Ovary (tissue), 9 donors: ENCODE results near the gene RASGEF1C. TPM values are rescaled to one million over a fixed set of nuclear protein-coding genes. Genes with fewer than 3 reads are reported as not detected.

ENCODE experiments used
- DNase-seq, 5 donors: peaks; one replicate each; pipeline ENCODE4 v3.0.0-alpha.2; 2019 to 2020
- H3K27ac ChIP-seq, 2 donors: fragments of 200-600 bp; one replicate each; pipeline versions ENCODE4 v1.5.1 to v1.8.0; 2019 to 2022
- H3K27me3 ChIP-seq: fragments of 200-600 bp; one replicate; pipeline ENCODE4 v1.8.0; 2022
- H3K36me3 ChIP-seq: fragments of 200-600 bp; sonication (generic); one replicate; pipeline ENCODE4 v1.5.1; 2019
- H3K4me1 ChIP-seq: one replicate; pipeline ENCODE4 v1.8.1; 2013; ENCODE audit warnings: mild to moderate bottlenecking, moderate library complexity; ENCODE audit not compliant: insufficient read depth
- H3K4me3 ChIP-seq: fragments of 200-600 bp; sonication (generic); one replicate; pipeline ENCODE4 v1.5.1; 2017
- H3K9me3 ChIP-seq, 2 donors: fragments of 200-600 bp in 1 of 2; sonication (generic) in 1 of 2; one replicate each; pipeline versions ENCODE4 v1.5.1 to v1.8.1; 2013 to 2019; ENCODE audit warnings: mild to moderate bottlenecking in 1 of 2, moderate library complexity in 1 of 2
- CTCF ChIP-seq, 3 donors: fragments of 450-650 bp in 2 of 3; fragments of 200-600 bp in 1 of 3; IDR thresholded peaks; one replicate each; pipeline versions ENCODE4 v1.5.1 to v1.8.0; 2016 to 2022; ENCODE audit warnings: antibody characterized with exemption in 3 of 3, mild to moderate bottlenecking in 1 of 3
- EP300 ChIP-seq: sonication (generic); formaldehyde crosslinking; IDR thresholded peaks from one replicate; pipeline ENCODE4 v1.6.1; 2017; ENCODE audit warnings: antibody characterized with exemption
- POLR2A ChIP-seq: fragments of 450-650 bp; IDR thresholded peaks from one replicate; pipeline ENCODE4 v1.6.1; 2017; ENCODE audit warnings: antibody characterized with exemption, mild to moderate bottlenecking, moderate library complexity
- WGBS, 3 donors: extraction: QIAGEN DNeasy Blood & Tissue Kit in 1 of 3; methylation state at CpG; one replicate each; pipeline versions ENCODE4 v1.1.5 to v1.1.7; 2013 to 2017; 5-methylcytosine and 5-hydroxymethylcytosine counted together
- intact Hi-C, 4 donors: fragments of 100-400 bp; cut with DNase I; formaldehyde crosslinking; loops; one replicate each; pipeline versions ENCODE4 v1.11.0 to v1.15.1; 2022 to 2023
- polyA plus RNA-seq, 2 donors: library from polyadenylated mRNA; stranded (reverse); fragments of 200-250 nt in 1 of 2; fragments of 350-450 nt in 1 of 2; fragmentation: Illumina TruSeq in 1 of 2; extraction: RNeasy Lipid Tissue Mini Kit (QIAGEN cat#74804) in 1 of 2; gene quantifications; one replicate each; pipeline ENCODE4 v1.2.3, GENCODE V29; 2013 to 2014
- total RNA-seq, 7 donors: library from RNA; depleted of rRNA in 2 of 7; stranded (reverse); fragments of >200 nt in 2 of 7; fragmentation: NEBNext Ultra II Directional in 3 of 7; extraction: Animal tissue kit (Norgen Biotek cat#: 25700) in 3 of 7; gene quantifications; one replicate each; pipeline versions ENCODE4 v1.1.0 to v1.2.4, GENCODE V29; 2016 to 2023
- donor health status: DM: no; HTN: no; CAD: no; lungs with moderate emphysema.
- donor health status: DM: no; HTN: no; CAD: no.
- donor health status: Bipolar disorder and iron deficiency.
- donor health status: DM: yes; HTN: yes; CAD: no.
- donor health status: DM: no; HTN: no; CAD: no.
- donor health status: DM: yes; HTN: yes; CAD: no.

Gene RASGEF1C
- total and polyA plus RNA-seq, 9 donors: 0.13 to 0.97 (median 0.38) TPM; not detected in 2

GRCh38 chr5:180175015-180175431 is 34.0 kb downstream of the RASGEF1C start:
- Histone ChIP-seq H3K36me3 (no peaks in the 10 kb centered on the region), H3K27ac (no peak overlapping the region), H3K4me3 (no peak overlapping the region), H3K9me3 (no peaks in the 10 kb centered on the region), H3K27me3 (no peaks in the 10 kb centered on the region), H3K4me1 (peaks cover 3% of the 10 kb centered on the region)
- TF ChIP-seq POLR2A (no peak), CTCF (IDR thresholded peaks at IDR 0.05) (no peak), EP300 (no peak)
- no peak for DNase-seq
- 87 to 94% (median 89%) methylated on average over 4 to 7 of the region's 7 CpGs for WGBS, 3 donors
- intact Hi-C loops: no loop called here

- Histone ChIP-seq H3K27ac (no peak overlapping the region), H3K27me3 (no peaks in the 10 kb centered on the region), H3K36me3 (no peaks in the 10 kb centered on the region), H3K4me1 (peaks cover 3% of the 10 kb centered on the region), H3K4me3 (no peak overlapping the region), H3K9me3 (no peaks in the 10 kb centered on the region)
- WGBS, 3 donors: 89 to 93% (median 91%) methylated on average over 12 of the region's 12 CpGs
- TF ChIP-seq POLR2A (no peak), CTCF (IDR thresholded peaks at IDR 0.05) (no peak), EP300 (no peak)
- intact Hi-C loops: no loop called here
- DNase-seq: no peak
Measured at GRCh38 chr5:180174587-180174972, 34.4 kb downstream of the RASGEF1C start.

GRCh38 chr5:180173875-180174586 is 35.0 kb downstream of the RASGEF1C start:
- TF ChIP-seq POLR2A: no peak
- TF ChIP-seq EP300: no peak
- no peak for TF ChIP-seq CTCF (IDR thresholded peaks at IDR 0.05)
- H3K4me1 ChIP-seq: peaks cover 3% of the 10 kb centered on the region
- H3K27ac ChIP-seq: no peak overlapping the region
- DNase-seq: no peak
- H3K4me3 ChIP-seq: no peak overlapping the region
- no peaks in the 10 kb centered on the region for H3K27me3 ChIP-seq
- WGBS, 3 donors: 70 to 81% (median 75%) methylated on average over 27 of the region's 27 CpGs
- H3K36me3 ChIP-seq: no peaks in the 10 kb centered on the region
- no peaks in the 10 kb centered on the region for H3K9me3 ChIP-seq
- intact Hi-C loops: no loop called here

- H3K9me3 ChIP-seq: no peaks in the 10 kb centered on the region
- peaks cover 3% of the 10 kb centered on the region for H3K4me1 ChIP-seq
- H3K4me3 ChIP-seq: no peak overlapping the region
- TF ChIP-seq POLR2A (no peak), CTCF (IDR thresholded peaks at IDR 0.05) (no peak), EP300 (no peak)
- WGBS, 3 donors: 88 to 90% (median 89%) methylated on average over 4 of the region's 4 CpGs
- intact Hi-C loops: no loop called here
- DNase-seq: no peak
- no peaks in the 10 kb centered on the region for H3K27me3 ChIP-seq
- no peak overlapping the region for H3K27ac ChIP-seq
- no peaks in the 10 kb centered on the region for H3K36me3 ChIP-seq
Measured at GRCh38 chr5:180173198-180173544, 35.8 kb downstream of the RASGEF1C start.
